ENCODE measurements around the gene TIMP3.

Gene TIMP3

GRCh38 chr22:32785321-32786026 is 16.0 kb upstream of the TIMP3 start:
- no peak for DNase-seq (ENCODE audit: insufficient read length, low spot score)
- no peak for FAIRE-seq

GRCh38 chr22:32786027-32786418 is 15.5 kb upstream of the TIMP3 start:
- FAIRE-seq (no peak), DNase-seq (ENCODE audit: insufficient read length, low spot score) (no peak)

- no peak for FAIRE-seq
- no peak for DNase-seq (ENCODE audit: insufficient read length, low spot score)
Measured at GRCh38 chr22:32788904-32789624, 12.4 kb upstream of the TIMP3 start.

GRCh38 chr22:32789797-32790620 is 11.5 kb upstream of the TIMP3 start:
- no peak for DNase-seq (ENCODE audit: insufficient read length, low spot score)
- FAIRE-seq: no peak

- DNase-seq (ENCODE audit: insufficient read length, low spot score): no peak
- no peak for FAIRE-seq
Measured at GRCh38 chr22:32791056-32791455, 10.4 kb upstream of the TIMP3 start.

- DNase-seq (ENCODE audit: insufficient read length, low spot score): no peak
- no peak for FAIRE-seq
Measured at GRCh38 chr22:32791485-32791884, 10.0 kb upstream of the TIMP3 start.

GRCh38 chr22:32793589-32793988 is 7.9 kb upstream of the TIMP3 start:
- DNase-seq (ENCODE audit: insufficient read length, low spot score) (no peak), FAIRE-seq (no peak)

GRCh38 chr22:32794449-32795213 is 6.9 kb upstream of the TIMP3 start:
- DNase-seq (ENCODE audit: insufficient read length, low spot score): no peak
- FAIRE-seq: no peak

GRCh38 chr22:32795214-32795596 is 6.3 kb upstream of the TIMP3 start:
- FAIRE-seq: no peak
- DNase-seq (ENCODE audit: insufficient read length, low spot score): no peak

GRCh38 chr22:32796865-32797573 is 4.5 kb upstream of the TIMP3 start:
- DNase-seq (ENCODE audit: insufficient read length, low spot score): peak; percentile 72
- peak; percentile 37 for FAIRE-seq

- DNase-seq (ENCODE audit: insufficient read length, low spot score): no peak
- no peak for FAIRE-seq
Measured at GRCh38 chr22:32799496-32799895, 2.0 kb upstream of the TIMP3 start.

GRCh38 chr22:32800158-32800882 is 1.2 kb upstream of the TIMP3 start:
- no peak for FAIRE-seq
- no peak for DNase-seq (ENCODE audit: insufficient read length, low spot score)

- DNase-seq (ENCODE audit: insufficient read length, low spot score): no peak
- FAIRE-seq: no peak
Measured at GRCh38 chr22:32800994-32801536, 440 bp upstream of the TIMP3 start.

GRCh38 chr22:32802237-32802765 is 796 bp downstream of the TIMP3 start:
- DNase-seq (ENCODE audit: insufficient read length, low spot score): no peak
- no peak for FAIRE-seq

GRCh38 chr22:32803020-32803737 is 1.7 kb downstream of the TIMP3 start:
- FAIRE-seq (no peak), DNase-seq (ENCODE audit: insufficient read length, low spot score) (no peak)

- DNase-seq (ENCODE audit: insufficient read length, low spot score) (no peak), FAIRE-seq (no peak)
Measured at GRCh38 chr22:32803738-32804435, 2.4 kb downstream of the TIMP3 start.

GRCh38 chr22:32804531-32805360 is 3.2 kb downstream of the TIMP3 start:
- FAIRE-seq: no peak
- DNase-seq (ENCODE audit: insufficient read length, low spot score): no peak

All from GM19239 (cell line).